Gastroesophageal sphincter (tissue), 2 donors: Measurements from ENCODE around the gene AIF1.

Experiments
- POLR2A ChIP-seq, 2 donors: fragments of 450-650 bp; IDR thresholded peaks; one replicate each; pipeline ENCODE4 v1.6.1; 2017; ENCODE audit warnings: antibody characterized with exemption in 2 of 2, mild to moderate bottlenecking in 2 of 2, moderate library complexity in 1 of 2
- POLR2AphosphoS5 ChIP-seq: sonication (generic); formaldehyde crosslinking; IDR thresholded peaks from one replicate; pipeline ENCODE4 v1.6.1; 2017; ENCODE audit warnings: antibody characterized with exemption

DNA sequence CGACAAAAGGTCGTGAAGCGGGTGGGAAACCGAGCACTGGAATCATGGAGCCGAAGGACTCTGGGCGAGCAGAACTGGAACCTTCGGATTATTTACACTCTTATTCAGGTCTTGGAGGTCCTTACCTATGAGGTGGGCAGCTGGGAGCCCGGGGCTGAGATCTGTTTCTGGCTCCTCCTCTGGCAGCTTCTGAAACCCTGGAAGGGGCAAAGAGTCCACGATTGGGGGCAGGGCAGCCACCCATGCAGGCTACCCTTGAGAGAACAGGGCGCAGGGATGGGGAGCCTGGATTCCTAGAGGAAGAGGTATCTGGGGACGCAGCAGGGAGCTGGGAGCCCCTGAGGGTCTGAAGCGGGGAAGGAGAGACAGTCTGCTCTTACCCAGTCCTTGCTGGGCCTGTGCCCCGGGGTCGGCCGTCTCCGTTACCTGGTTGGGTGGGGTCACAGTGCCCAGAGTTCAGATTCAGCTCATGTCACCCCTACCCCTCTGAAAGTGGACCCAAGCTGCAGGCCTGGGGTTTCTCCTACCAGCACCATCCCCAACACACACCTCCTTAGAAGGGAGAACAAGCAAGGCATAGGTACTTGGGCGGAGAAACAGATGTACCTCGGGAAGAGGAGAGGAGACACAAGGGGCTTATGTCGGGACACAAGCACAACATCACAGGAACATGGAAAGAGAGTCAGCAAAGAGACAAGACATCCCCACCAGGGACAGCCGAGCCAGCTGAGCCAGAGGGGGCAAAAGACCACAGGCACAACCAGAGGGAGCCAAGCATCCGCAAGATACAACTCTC lies 33.4 kb upstream of the AIF1 start:
- no peak for TF ChIP-seq POLR2AphosphoS5
- no peak for TF ChIP-seq POLR2A (IDR thresholded peaks at IDR 0.05)
